C4-2B (cell line): Measurements from ENCODE around the gene IGLL1.
"Not testable (repeated sequence)": the region's sequence is repeated elsewhere in the genome, so short reads cannot be mapped to it uniquely, and the experiment has no call there.

ENCODE experiments used
- CTCF ChIP-seq: fragments of 450-650 bp; conservative IDR thresholded peaks from 2 replicates; pipeline ENCODE4 v1.5.1; 2017; ENCODE audit warnings: mild to moderate bottlenecking
- ZFX ChIP-seq: fragments of 450-650 bp; IDR thresholded peaks from 2 replicates; pipeline ENCODE4 v1.6.1; 2017

- TF ChIP-seq CTCF: peak; percentile 70
- TF ChIP-seq ZFX: not testable (repeated sequence)
Observed at GRCh38 chr22:23539839-23540198, 40.3 kb downstream of the IGLL1 start.
